AG09319 (cell line): ENCODE data around the gene TAS1R3.

Experiments
- DNase-seq: peaks from one replicate; pipeline ENCODE4 v3.0.0-alpha.2; 2010; ENCODE audit warnings: low read depth; ENCODE audit errors: extremely low read depth
- TF ChIP-seq, protein P1 (sequence below): IDR thresholded peaks from 2 replicates; pipeline ENCODE4 v1.5.1; 2011; ENCODE audit warnings: low read depth, mild to moderate bottlenecking, inconsistent platforms, low read length, moderate library complexity

TAS1R3 gene

GRCh38 chr1:1374929-1375662, 44.0 kb downstream of the TAS1R3 start, which contains the start of gene AURKAIP1:
Gene AURKAIP1, minus strand, starts transcription at chr1:1375207. Its CDS starts 451 bp downstream, at chr1:1374756.
- TF ChIP-seq, protein P1, sequence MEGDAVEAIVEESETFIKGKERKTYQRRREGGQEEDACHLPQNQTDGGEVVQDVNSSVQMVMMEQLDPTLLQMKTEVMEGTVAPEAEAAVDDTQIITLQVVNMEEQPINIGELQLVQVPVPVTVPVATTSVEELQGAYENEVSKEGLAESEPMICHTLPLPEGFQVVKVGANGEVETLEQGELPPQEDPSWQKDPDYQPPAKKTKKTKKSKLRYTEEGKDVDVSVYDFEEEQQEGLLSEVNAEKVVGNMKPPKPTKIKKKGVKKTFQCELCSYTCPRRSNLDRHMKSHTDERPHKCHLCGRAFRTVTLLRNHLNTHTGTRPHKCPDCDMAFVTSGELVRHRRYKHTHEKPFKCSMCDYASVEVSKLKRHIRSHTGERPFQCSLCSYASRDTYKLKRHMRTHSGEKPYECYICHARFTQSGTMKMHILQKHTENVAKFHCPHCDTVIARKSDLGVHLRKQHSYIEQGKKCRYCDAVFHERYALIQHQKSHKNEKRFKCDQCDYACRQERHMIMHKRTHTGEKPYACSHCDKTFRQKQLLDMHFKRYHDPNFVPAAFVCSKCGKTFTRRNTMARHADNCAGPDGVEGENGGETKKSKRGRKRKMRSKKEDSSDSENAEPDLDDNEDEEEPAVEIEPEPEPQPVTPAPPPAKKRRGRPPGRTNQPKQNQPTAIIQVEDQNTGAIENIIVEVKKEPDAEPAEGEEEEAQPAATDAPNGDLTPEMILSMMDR, result peak; percentile 37

DNA sequence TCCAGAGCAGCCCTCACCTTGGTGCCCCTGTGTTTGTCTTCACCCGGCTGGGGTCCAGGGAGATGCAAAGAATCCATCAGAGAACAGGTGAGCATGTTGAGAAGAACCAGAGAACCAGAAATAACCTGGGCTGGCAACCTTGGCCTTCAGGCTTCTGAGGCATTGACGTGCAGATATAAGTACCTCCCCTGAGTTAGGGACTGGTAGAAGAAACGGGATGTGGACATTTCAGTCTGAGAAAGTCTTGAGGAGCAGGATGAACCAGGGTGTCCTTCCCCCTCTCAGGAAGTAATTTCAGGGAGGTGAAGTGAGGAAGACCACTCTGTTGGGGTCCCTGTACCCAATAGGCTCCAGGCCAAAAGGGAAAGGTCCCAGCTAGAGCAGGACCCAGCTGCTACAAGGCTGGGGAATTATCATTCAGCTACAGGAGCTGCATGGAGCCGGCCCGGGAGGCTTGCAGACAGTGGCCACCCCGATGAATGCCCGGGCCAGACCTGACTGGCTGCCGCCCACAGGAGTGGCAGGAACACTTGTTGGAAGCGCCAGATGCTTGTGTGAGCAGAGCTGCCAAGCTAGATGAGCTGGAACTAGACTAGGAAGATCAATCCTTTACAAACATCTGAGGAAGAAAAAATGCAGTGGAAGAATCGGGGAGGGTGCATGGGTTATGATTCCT, 45.6 kb downstream of the TAS1R3 start:
- TF ChIP-seq, protein P1, result no peak
- no peak for DNase-seq

More at GRCh38 chr1:1374929-1375662, 44.0 kb downstream of the TAS1R3 start, which contains the start of gene AURKAIP1:
- DNase-seq, result peak; percentile 99

DNA sequence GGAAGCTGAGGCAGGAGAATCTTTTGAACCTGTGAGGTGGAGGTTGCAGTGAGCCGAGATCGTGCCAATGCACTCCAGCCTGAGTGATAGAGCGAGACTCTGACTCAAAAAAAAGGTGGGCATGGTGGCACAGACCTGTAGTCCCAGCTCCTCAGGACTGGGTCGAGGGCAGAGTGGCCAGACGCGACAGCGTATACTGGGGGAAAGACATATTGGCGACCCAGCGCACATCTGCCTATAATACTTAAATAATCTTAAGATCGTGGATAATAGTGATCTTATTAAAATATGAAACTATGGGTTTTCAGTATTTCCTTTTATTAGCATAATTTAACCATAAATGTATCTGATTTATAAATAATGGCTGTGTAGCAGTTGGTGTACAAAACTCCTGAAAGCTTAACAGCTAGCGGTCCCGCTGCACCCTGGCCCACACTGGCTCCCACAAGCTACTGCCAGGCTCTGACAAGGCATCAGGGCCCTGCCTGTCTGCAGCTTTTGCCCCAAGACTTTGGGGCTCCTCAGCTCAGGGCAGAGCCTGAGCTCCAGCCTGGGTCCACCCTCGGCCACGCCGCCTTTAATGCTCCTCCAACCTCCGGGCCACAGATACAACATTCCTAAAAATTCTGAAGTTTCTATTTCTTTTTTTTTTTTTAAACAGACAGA, 46.6 kb downstream of the TAS1R3 start:
- DNase-seq, result no peak
- TF ChIP-seq, protein P1, result no peak

- TF ChIP-seq, protein P1, result no peak
- no peak for DNase-seq
These were observed 49.8 kb downstream of the TAS1R3 start for GRCh38 chr1:1380860-1381259.

GRCh38 chr1:1381294-1381693, 50.2 kb downstream of the TAS1R3 start:
- no peak for DNase-seq
- TF ChIP-seq, protein P1, result no peak
